Right forelimb (tissue), 1 donor: ENCODE data around the gene CAMK1G.

Source experiments
- DNase-seq: peaks from one replicate; pipeline ENCODE4 v3.0.0-alpha.2; 2018

The CAMK1G gene

GRCh38 chr1:209620487-209620884 lies 37.0 kb downstream of the CAMK1G start:
- DNase-seq = no peak

- DNase-seq = no peak
Measured at GRCh38 chr1:209621286-209621685, 37.8 kb downstream of the CAMK1G start.

- no peak for DNase-seq
Measured at GRCh38 chr1:209621741-209622655, 38.5 kb downstream of the CAMK1G start.

- DNase-seq = no peak
Measured at GRCh38 chr1:209622841-209623829, 39.6 kb downstream of the CAMK1G start.

GRCh38 chr1:209624558-209625549 lies 41.3 kb downstream of the CAMK1G start:
- no peak for DNase-seq

- no peak for DNase-seq
Measured at GRCh38 chr1:209625791-209626285, 42.3 kb downstream of the CAMK1G start.

GRCh38 chr1:209626346-209627026 lies 43.0 kb downstream of the CAMK1G start:
- no peak for DNase-seq

- no peak for DNase-seq
Measured at GRCh38 chr1:209627027-209627731, 43.7 kb downstream of the CAMK1G start.

GRCh38 chr1:209627732-209628196 lies 44.2 kb downstream of the CAMK1G start:
- peak; percentile 90 for DNase-seq

- no peak for DNase-seq
Measured at GRCh38 chr1:209628618-209629299, 45.2 kb downstream of the CAMK1G start.

GRCh38 chr1:209629621-209630382 lies 46.3 kb downstream of the CAMK1G start:
- DNase-seq = no peak

GRCh38 chr1:209630383-209631225 lies 47.1 kb downstream of the CAMK1G start:
- no peak for DNase-seq

GRCh38 chr1:209633335-209633997 lies 50.0 kb downstream of the CAMK1G start:
- DNase-seq = no peak

- no peak for DNase-seq
Measured at GRCh38 chr1:209634005-209634737, 50.7 kb downstream of the CAMK1G start.

- DNase-seq = no peak
Measured at GRCh38 chr1:209635850-209636249, 52.3 kb downstream of the CAMK1G start.

- DNase-seq = peak; percentile 72
Measured at GRCh38 chr1:209641832-209642172, 58.3 kb downstream of the CAMK1G start.

GRCh38 chr1:209642816-209643215 lies 59.3 kb downstream of the CAMK1G start:
- no peak for DNase-seq
